Spleen (tissue), 7 donors: ENCODE data around the gene FILIP1L.

ENCODE experiments used
- POLR2A ChIP-seq, 3 donors: fragments of 450-650 bp; IDR thresholded peaks; one replicate each; pipeline ENCODE4 v1.5.1; 2017; ENCODE audit warnings: antibody characterized with exemption in 3 of 3, mild to moderate bottlenecking in 1 of 3
- TF ChIP-seq, protein P1 (sequence below), 11 experiments: fragments of 200-600 bp in 7 of 11; fragments of 450-650 bp in 4 of 11; sonication (generic) in 4 of 11; IDR thresholded peaks in 8 of 11; conservative IDR thresholded peaks in 3 of 11; 1 replicate in 7 of 11; 2 replicates in 4 of 11; pipeline versions ENCODE4 v1.4.0 to v1.8.0; 2016 to 2021; ENCODE audit warnings: antibody characterized with exemption in 11 of 11, inconsistent platforms in 4 of 11, mild to moderate bottlenecking in 1 of 11
- donor health status: DM: no; HTN: no; CAD: no; lungs with moderate emphysema.
- donor health status: DM: no; HTN: no; CAD: no.
- donor health status: DM: no; HTN: no; CAD: no.

DNA sequence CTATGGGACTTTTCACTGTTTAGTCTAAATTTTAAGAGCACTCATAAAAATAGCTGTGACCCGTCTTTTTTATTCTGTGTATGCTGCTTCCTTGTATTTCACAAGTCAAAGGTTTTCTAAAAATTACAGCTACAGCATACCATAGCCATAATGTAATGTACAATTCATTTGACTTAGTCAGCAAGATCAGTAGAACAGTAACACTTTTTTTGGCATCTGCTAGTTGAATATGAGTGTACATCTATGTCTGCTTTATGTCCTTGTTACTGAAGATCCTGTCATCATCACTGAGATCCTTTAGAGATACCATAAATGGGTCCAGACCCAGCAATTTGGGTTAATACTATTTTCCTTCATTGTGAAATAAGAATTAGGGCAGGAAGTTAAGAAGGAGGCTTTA is 254.5 kb downstream of the FILIP1L start:
- TF ChIP-seq, protein P1, sequence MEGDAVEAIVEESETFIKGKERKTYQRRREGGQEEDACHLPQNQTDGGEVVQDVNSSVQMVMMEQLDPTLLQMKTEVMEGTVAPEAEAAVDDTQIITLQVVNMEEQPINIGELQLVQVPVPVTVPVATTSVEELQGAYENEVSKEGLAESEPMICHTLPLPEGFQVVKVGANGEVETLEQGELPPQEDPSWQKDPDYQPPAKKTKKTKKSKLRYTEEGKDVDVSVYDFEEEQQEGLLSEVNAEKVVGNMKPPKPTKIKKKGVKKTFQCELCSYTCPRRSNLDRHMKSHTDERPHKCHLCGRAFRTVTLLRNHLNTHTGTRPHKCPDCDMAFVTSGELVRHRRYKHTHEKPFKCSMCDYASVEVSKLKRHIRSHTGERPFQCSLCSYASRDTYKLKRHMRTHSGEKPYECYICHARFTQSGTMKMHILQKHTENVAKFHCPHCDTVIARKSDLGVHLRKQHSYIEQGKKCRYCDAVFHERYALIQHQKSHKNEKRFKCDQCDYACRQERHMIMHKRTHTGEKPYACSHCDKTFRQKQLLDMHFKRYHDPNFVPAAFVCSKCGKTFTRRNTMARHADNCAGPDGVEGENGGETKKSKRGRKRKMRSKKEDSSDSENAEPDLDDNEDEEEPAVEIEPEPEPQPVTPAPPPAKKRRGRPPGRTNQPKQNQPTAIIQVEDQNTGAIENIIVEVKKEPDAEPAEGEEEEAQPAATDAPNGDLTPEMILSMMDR (IDR thresholded peaks at IDR 0.05 in 8 of 11, conservative IDR thresholded peaks at IDR 0.05 in 3 of 11) = no peak
- TF ChIP-seq POLR2A (IDR thresholded peaks at IDR 0.05) = no peak
